HG02610 (cell line): ENCODE measurements around the gene SBK1.
"Not testable (repeated sequence)": the region's sequence is repeated elsewhere in the genome, so short reads cannot be mapped to it uniquely, and the experiment has no call there.

Experiments used
- ATAC-seq: cut with Tn5 transposase; IDR thresholded peaks from one replicate; pipeline ENCODE4 v1.9.1; 2021; ENCODE audit warnings: mild to moderate bottlenecking, moderate library complexity; ENCODE audit not compliant: unreplicated experiment

Gene SBK1

GRCh38 chr16:28326881-28327610 is 34.7 kb downstream of the SBK1 start:
- ATAC-seq: no peak

- ATAC-seq: not testable (repeated sequence)
Measured at GRCh38 chr16:28330232-28330631, 37.9 kb downstream of the SBK1 start.

DNA sequence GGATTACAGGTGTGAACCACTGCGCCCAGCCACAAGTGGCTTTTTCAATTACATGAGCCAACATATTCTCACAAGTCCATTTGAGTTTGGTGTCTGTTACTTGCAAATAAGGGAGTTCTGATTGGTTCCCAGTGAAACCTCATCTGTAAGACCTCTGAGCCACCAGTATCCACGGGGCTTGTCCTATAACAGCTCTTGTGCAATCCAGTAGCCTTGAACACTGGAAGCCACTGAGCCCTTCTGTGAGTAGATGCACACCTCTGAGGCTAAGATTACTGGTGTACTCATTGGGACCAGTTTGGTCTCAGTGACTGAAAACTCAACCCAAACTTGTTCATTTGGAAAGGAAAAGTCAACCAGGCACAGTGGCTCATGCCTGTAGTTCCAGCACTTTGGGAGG is 38.7 kb downstream of the SBK1 start:
- ATAC-seq: not testable (repeated sequence)

DNA sequence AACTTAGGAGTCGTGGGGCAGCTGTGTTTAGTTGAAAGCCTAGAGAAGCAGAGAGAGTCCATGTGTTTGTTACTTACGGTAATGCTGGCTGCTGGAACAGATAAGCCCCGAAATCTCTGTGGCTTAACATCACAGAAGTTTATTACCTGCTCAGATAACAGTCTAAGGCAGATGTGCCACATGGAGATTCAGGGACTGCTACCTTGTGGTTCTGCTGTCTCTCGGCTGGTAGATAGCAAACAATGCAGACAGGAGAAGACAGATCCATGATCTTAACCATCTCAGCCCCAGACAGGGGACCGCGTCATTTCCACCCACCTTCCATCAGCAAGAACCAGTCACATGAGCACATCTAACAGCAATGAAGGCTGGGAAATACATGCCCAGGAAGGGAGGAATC is 40.3 kb downstream of the SBK1 start:
- ATAC-seq: not testable (repeated sequence)

DNA sequence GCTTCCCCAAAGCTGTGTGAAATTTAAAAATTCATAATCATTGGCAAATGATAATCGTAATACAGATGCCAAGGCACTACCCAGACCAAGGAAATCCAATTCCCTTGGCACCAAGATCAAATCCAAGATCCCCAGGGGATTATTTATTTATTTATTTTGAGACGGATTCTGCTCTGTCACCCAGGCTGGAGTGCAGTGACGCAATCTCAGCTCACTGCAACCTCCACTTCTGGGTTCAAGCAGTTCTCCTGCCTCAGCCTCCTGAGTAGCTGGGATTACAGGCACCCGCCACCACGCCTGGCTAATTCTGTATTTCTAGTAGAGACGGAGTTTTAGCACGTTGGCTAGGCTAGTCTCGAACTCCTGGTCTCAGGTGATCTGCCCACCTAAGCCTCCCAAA is 43.4 kb downstream of the SBK1 start:
- ATAC-seq: not testable (repeated sequence)

GRCh38 chr16:28336940-28337710 is 44.8 kb downstream of the SBK1 start:
- not testable (repeated sequence) for ATAC-seq

- not testable (repeated sequence) for ATAC-seq
Measured at GRCh38 chr16:28338230-28338629, 45.9 kb downstream of the SBK1 start.

DNA sequence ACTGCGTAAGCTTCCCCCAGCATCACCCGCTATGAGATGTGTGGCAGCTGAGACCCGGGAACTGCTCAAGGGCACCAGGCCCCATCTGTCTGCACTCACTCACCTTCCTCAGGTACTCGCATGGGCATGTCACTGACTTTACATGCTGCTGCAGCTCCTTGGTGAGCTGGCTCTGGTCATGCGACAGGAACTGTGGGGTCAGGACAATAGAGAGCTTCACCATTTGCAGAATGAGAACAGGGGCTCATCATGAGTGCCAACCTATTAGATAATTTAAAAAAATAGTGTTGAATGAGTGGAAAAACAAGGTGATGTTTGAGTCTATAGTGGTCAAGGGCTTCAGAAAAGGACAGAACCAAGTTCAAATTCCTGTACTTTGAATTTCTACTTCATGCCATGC is 70.3 kb downstream of the SBK1 start:
- ATAC-seq: not testable (repeated sequence)

DNA sequence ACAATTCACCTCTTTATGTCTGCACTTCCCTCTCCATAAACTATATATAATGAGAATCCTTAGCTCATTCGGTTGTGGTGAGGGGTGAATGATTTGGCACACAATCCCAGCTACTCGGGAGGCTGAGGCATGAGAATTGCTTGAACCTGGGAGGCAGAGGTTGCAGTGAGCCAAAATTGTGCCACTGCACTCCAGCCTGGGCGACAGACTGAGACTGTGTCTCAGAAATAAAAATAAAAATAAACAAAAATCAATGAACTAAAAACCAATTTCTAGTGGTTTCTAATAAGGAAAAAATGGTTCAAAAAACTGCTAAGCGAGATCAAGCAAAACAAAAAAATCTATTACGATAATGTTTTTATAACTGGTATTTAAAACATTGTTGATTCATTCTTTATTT is 71.1 kb downstream of the SBK1 start, which contains the start of gene NPIPB6:
TSS of gene NPIPB6 (minus strand) at position 101 of the 400 bp plus-strand sequence. CDS start 686 bp downstream, outside the sequence.
- not testable (repeated sequence) for ATAC-seq

DNA sequence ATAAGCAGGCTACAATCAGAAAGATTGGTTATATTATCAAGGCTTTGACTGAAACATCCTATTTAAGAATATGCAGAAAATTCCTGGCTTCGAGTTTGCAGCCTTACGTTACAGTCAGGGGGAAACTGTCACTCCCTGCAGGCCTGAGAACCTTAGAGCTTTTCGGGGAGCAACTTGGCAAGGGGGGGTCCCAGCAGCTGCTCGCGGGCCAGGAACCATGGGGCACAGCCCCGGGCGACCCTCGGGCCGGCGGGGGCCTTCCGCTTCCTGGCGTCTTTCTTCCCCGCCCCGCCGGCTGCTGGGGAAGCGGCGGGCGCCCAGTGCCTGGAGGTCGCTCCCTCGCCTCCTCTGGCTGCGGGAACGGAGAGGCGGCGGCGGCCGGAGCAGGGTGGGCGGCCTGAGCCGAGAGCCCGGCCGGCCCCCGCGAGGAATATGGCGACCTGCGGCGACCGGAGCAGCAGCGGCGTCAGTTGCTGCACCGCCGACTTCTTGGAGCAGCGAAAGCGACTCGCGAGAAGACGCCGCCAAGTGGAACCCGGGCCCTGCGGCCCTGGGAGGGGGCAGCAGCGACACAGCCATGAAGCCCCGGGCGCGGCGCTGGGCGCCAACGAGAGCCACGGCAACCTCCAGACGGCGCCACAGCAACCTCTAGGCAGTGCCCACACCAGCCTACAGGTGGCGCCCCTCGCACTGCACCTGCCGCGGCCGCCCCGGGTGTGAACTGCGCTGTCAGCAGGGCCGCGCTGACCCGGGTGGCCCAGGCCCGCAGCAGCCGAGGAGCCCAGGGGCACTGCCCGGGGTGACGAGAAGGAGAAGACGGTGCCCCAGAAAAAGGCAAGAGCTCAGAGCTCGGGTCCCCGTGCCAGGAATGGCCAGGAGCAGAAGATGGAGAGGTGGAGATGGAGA is 72.2 kb downstream of the SBK1 start:
- ATAC-seq: peak; percentile 93

GRCh38 chr16:28367926-28368325 is 75.6 kb downstream of the SBK1 start:
- not testable (repeated sequence) for ATAC-seq
